CD4-positive, alpha-beta T cell treated with Interleukin-4 for 4 hours (primary cell): ENCODE data around the gene REEP2.

Experiments used
- DNase-seq: peaks from one replicate; pipeline ENCODE4 v3.0.0-alpha.2; 2020

REEP2 gene

DNA sequence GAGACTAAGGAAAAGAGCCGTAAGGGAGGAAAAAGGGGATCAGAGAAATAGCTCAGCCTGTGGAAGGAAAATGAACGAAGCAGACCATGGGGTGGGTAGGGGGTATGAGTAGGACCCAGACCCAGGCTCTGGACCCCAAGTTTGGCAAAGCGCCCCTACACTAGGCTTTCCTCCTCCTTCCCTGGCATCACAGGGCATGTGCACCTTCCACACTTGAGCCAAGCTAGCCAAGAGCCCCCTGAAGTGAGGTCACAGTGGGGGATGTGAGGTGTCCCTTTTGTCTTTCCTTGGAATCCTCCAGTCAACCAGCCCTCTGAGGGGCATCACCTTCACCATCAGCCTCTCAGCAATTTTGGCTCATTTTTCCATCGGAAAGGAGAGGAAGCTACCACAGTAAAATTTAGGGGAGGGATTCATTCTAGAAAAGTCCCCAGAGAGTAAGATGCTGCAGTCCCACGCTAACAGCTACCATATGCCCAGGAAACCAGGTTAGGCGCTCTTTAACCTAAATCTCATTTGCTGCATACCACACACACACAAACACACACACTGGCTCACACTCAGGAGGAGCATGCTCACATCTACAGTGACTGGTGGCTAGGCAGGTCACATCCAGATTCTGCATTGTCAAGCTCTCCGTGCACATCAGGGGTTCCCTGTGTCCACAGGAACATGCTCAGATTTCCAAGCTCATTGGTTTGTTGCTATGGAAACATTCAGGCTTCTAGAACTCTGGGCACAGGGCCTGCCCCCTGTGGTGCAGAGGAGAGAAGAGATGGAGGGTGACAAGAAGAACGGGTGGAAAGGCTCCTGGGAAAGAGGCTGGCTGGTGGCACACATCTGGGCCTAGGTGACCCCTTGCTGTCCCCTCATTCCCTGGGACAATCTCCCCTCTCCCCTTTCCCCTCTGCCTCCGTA lies 9.9 kb downstream of the REEP2 start:
- DNase-seq, result no peak

DNA sequence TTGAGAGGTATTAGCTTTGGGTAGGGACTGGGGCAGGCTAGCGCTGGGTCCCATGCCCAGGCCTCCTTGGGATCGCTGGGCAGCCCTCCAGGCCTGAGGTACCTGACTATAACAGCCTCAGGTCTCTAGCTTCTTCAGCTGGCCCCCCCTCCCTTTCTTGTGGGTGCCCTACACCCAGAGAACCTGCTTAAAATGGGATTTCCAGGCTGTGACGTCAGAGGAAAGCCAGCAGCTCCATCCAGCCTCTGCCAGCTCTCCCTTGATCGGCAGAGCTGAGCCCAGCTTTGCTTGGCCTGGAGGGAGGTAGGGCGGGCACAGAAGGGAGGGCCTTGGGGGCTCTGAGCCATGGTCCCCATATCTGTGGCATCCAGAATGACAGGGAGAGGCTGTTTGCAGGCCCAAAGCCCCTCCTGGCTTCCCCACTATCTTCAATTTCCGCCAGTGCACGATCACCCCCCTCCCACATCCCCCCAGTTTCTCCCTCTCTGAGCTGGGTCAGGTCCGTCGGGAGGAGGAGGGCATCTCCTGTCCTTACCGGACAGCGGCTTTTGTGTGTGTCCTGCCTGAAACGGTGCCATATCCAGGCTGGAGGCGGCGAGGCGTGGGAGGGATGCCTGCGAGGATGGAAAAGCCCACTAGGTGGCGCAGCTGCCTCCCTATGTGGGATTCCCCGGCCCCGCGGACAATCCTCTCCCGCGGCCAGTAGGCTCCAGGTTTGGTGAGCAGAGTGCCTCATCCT lies 10.8 kb downstream of the REEP2 start:
- peak; percentile 64 for DNase-seq

DNA sequence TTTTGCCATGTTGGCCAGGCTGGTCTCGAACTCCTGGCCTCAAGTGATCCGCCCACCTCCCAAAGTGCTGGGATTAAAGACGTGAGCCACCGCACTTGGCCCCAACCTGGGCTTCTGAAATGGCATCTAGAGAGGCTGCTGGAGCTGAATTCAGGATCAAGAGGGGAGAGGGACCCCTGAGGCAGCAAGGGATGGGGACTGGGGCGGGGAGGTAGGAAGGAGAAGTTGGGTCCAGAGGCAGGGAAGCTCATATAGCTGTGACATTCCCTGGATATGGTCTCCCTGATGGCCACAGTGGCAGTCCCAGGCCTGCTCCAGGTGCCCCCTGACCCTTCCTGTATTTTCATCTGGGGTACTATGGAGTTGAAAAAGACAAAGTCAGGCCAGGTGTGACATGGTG lies 12.1 kb downstream of the REEP2 start:
- no peak for DNase-seq

DNA sequence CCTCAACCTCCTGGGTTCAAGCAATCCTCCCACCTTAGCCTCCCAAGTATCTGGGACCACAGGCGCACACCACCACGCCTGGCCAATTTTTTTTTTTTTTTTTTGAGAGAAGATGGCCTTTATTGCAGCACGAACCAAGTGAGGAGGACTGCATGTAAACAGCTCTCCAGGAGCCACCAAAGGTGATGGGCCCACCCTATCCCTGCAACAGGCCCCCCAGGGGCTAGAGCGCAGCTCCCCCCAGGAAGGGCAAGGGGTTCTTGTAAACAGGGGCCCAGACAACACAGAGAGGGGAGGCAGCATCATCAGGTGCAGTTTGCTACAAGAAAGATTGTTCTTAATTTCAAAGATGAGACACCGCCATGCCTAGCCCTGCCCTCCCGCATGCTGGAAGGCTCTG lies 13.9 kb downstream of the REEP2 start:
- DNase-seq, result no peak

GRCh38 chr5:138453590-138453989 lies 14.7 kb downstream of the REEP2 start:
- DNase-seq, result no peak

GRCh38 chr5:138454121-138454520 lies 15.3 kb downstream of the REEP2 start:
- no peak for DNase-seq

DNA sequence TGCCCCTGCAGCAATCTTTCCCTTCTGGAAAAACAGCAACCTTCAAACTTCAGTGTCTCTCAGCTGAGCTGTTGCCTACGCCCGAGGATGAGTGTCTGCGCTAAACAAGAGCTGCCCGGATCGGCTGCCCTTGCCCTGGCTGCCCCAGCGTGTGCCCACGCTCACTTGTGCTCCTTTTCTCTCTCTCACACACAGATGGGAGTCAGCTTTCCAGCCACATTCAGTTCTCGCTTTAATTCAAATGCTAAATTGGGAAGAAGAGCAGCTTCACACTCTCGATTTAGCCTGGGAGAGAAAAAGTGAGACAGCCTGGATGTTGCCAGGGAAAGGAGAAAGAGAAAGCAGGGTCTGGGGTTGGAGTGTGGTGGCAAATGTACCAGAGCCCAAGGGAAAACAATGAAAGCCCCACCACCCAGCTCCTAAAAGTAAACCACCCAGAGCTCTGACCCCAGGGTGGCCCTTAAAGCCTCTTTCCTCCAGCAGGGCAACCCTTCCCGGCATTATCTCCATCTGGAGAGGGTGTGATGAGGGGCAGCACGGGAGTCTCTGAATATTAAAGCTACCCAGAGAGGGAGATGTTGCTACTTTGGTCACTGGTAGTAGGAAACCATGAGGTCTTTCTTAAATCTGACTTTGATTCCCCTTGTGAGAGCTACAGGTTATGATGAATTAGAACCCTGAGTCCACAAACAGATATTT lies 16.5 kb downstream of the REEP2 start:
- no peak for DNase-seq

- no peak for DNase-seq
Measured at GRCh38 chr5:138457531-138458275, 18.8 kb downstream of the REEP2 start.

DNA sequence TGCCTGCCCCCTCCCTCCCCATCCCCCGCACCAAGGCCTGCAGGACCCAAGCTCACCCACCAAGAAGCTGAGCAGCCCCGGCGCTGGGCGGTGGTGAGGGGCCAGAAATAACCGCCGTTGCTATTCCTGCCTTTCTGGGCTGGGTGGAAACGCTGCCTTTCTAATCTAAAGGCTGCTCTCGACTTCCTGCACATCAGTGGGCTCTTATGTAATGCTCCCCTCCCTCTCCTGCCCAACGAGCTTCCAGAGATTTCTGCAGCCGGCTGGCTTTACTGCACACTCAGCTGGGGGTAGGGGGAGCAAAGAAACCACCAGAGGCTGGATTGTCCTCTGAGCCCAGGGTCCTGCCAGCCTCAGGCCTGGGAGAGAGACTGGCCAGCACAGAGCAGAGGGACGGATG lies 19.5 kb downstream of the REEP2 start:
- DNase-seq, result no peak

DNA sequence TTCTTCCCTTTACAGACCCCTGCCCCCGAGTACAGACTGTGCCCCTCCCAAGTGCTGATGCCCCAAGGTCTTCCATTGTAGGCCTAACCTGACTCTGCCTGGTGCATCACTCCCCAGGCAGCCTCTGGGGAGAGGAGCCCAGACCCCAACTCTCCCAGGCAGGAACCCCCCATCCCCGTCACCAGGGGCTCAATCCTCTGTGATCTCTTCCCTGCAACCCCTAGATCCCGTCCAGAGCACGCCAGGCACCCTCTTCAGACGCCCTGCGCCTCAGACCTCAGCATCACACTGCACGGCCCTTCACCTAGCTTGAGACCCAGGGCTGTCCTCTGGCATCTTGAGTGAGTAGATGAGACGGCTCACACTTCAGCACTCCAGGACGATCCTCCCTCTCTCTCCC lies 20.0 kb downstream of the REEP2 start:
- DNase-seq, result no peak

DNA sequence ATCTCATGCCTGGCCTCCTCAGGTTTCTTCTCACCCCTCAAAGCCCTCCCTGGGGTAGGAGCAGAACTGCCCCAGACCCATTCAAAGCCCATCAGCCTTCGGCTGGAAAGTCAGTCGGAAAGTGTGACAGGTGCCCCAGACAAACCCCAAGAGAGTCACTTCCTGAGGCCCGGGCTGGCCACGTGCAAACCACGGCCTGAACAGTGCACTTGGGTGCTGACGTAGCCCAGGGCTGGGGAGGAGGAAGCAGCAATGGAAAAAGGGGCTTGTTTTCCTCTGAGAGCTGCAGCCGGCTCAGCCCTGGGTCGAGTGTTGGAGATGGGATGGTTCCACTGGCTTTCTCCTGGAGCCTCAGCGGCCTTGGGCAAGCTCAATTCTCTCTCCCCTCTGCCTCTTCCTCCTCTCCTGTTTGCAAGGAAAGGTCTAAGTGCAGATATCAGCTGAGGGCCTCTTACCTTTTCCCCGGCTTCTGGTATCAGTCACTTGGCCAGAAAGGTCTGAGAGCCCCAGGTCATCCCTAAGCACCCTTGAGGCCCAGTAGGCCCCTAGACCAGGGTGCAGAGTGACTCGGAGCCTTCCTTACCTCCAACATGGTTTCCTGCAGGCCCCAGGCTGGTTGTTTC lies 20.6 kb downstream of the REEP2 start:
- DNase-seq, result peak; percentile 71

DNA sequence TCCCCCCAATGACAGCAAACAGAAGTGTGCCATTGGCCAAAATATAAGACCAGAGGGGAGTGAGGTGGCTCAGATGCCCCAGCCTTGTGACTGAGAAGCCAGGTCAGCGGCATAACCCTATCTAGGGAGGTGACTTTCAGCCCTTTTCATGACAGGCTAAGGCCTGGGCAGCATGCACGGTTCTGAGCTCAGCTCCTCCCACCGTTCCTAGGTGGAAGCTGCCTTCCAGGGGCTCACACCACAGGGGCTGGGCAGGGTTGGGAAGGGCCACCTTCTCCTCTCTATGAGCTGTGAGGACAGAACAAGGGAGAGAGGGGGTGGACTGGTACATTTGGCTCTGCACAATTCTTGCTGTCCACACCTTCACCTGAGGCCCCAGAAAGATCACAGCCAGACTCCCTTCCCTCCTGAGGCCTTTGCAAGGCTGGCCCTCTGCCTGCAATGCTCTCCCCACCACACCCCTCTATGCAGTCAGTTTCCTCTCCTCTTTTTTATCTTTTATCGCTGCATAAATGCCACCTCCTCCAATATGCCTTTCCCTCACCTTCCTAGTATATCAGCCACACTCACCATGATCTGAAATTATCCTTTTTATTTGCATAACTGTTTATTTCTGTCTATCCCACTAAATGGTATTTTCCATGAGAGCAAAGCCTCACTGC lies 21.3 kb downstream of the REEP2 start:
- DNase-seq, result no peak

DNA sequence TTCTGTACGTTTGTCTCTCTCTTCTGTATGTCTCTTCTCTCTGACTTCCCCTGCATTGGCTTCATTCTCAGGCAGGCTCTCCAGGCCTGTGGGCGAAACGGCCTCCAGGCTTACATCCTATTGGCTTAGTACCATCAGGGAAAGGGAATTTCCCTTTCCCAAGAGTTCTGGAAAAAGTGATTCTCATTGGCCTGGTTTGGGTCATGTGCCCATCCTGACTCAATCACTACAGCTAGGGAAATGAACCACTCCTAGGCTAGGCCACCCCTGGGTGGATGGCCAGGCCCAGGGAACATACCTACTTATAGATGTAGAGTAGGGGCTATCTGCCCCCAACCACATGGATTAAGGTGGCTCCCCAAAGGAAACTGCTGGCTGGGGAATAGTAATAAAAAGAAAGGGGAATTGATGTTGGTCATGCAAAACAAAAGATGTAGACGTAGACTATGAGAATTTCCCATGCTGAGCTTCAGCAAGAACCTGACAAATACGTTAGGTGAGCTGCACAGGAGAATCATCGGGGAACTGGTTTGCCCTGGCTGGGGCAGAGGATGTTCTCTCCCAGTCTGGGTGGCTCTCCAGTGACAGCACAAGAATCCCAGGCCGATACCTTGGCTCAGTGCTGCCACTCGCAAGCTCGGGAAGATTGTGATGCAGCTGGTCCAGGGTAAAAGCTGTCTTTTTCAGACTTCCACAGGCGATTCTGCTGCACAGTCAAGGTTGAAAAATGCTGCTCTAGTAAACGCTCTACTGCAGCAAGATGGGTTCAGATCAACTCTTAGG lies 22.7 kb downstream of the REEP2 start:
- no peak for DNase-seq

- no peak for DNase-seq
Measured at GRCh38 chr5:138463419-138464007, 24.7 kb downstream of the REEP2 start.

DNA sequence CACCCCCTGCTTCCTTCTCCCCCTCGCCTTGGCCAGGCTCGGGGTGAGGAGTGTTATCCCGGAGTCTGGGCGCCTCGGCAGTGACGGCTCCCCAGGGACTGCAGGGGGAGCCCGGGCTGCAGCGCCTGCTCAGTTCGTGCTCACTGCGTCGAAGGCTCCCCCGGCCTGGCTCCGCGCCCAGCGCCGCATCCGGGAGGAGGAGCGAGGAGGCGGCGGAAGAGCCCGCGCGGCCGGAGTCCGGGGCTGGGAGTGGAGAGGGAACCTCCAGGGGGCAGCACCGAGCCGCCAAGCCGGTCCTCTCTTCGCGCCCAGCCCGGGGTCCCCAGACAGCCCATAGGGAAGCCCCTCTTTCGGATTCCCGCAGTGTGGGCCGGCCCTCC lies 25.1 kb downstream of the REEP2 start:
- peak; percentile 91 for DNase-seq

GRCh38 chr5:138464388-138465260 lies 25.8 kb downstream of the REEP2 start:
- peak; percentile 97 for DNase-seq

DNA sequence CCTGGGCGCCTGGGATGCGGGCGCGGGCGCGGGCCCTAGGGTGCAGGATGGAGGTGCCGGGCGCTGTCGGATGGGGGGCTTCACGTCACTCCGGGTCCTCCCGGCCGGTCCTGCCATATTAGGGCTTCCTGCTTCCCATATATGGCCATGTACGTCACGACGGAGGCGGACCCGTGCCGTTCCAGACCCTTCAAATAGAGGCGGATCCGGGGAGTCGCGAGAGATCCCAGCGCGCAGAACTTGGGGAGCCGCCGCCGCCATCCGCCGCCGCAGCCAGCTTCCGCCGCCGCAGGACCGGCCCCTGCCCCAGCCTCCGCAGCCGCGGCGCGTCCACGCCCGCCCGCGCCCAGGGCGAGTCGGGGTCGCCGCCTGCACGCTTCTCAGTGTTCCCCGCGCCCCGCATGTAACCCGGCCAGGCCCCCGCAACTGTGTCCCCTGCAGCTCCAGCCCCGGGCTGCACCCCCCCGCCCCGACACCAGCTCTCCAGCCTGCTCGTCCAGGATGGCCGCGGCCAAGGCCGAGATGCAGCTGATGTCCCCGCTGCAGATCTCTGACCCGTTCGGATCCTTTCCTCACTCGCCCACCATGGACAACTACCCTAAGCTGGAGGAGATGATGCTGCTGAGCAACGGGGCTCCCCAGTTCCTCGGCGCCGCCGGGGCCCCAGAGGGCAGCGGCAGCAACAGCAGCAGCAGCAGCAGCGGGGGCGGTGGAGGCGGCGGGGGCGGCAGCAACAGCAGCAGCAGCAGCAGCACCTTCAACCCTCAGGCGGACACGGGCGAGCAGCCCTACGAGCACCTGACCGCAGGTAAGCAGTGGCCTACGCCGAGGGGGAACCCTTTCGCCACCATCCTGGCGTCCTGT lies 26.6 kb downstream of the REEP2 start, which contains the start of gene EGR1:
Gene EGR1 (plus strand): TSS at position 219 of the 864 bp plus-strand sequence. CDS start 283 bp downstream, at position 502.
- peak; percentile 95 for DNase-seq
